ENCODE results near the gene SMG6.

DNA sequence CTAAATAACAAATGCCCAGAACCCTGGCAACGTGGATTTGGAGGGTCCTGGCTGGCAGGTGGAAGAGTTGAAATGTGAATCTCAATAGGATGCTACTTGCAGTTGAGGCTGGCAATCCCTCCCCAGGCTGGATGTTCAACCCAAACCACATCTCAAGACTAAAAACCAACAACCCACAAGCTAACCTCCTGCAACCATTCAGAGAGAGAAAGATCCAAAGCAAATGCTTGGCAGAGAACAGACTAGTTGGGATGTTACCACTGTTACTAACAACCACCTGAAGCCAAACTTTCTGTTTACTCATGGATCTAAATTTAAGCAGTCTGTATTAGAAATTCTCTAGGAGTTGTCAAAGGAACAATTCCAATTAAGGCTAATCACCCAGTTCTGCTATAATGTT lies 27.9 kb downstream of the SMG6 start:
- TF ChIP-seq, protein P1, sequence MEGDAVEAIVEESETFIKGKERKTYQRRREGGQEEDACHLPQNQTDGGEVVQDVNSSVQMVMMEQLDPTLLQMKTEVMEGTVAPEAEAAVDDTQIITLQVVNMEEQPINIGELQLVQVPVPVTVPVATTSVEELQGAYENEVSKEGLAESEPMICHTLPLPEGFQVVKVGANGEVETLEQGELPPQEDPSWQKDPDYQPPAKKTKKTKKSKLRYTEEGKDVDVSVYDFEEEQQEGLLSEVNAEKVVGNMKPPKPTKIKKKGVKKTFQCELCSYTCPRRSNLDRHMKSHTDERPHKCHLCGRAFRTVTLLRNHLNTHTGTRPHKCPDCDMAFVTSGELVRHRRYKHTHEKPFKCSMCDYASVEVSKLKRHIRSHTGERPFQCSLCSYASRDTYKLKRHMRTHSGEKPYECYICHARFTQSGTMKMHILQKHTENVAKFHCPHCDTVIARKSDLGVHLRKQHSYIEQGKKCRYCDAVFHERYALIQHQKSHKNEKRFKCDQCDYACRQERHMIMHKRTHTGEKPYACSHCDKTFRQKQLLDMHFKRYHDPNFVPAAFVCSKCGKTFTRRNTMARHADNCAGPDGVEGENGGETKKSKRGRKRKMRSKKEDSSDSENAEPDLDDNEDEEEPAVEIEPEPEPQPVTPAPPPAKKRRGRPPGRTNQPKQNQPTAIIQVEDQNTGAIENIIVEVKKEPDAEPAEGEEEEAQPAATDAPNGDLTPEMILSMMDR (IDR thresholded peaks at IDR 0.05; ENCODE audit: insufficient read depth, low read depth, low read length), result no peak
- TF ChIP-seq EZH2 (IDR thresholded peaks at IDR 0.05; ENCODE audit: insufficient read depth, low read length), result no peak

Measured in astrocyte (in vitro differentiated cells and primary cell).